GM12864 (cell line): ENCODE results near the gene PDLIM7.

Experiments used
- DNase-seq: peaks from one replicate; pipeline ENCODE4 v3.0.0-alpha.2; 2011; ENCODE audit warnings: low read depth
- H3K4me3 ChIP-seq: 2 replicates; pipeline ENCODE4 v1.5.1; 2011; ENCODE audit warnings: mild to moderate bottlenecking, low read depth, low read length, control low read depth
- CTCF ChIP-seq: IDR thresholded peaks from 2 replicates; pipeline ENCODE4 v1.5.1; 2011; ENCODE audit warnings: low read depth, mild to moderate bottlenecking, moderate library complexity, low read length, control low read depth, inconsistent platforms; ENCODE audit errors: missing control alignments

Gene PDLIM7

GRCh38 chr5:177524539-177524900 is 27.1 kb upstream of the PDLIM7 start:
- TF ChIP-seq CTCF, result no peak
- no peak overlapping the region for H3K4me3 ChIP-seq
- DNase-seq, result no peak

GRCh38 chr5:177523711-177524538 is 26.5 kb upstream of the PDLIM7 start:
- H3K4me3 ChIP-seq, result no peak overlapping the region
- no peak for DNase-seq
- no peak for TF ChIP-seq CTCF

- H3K4me3 ChIP-seq, result no peak overlapping the region
- no peak for TF ChIP-seq CTCF
- DNase-seq, result no peak
These were observed 23.6 kb upstream of the PDLIM7 start for GRCh38 chr5:177520916-177521513.

- no peak overlapping the region for H3K4me3 ChIP-seq
- DNase-seq, result no peak
- no peak for TF ChIP-seq CTCF
These were observed 22.9 kb upstream of the PDLIM7 start for GRCh38 chr5:177520271-177520670.

DNA sequence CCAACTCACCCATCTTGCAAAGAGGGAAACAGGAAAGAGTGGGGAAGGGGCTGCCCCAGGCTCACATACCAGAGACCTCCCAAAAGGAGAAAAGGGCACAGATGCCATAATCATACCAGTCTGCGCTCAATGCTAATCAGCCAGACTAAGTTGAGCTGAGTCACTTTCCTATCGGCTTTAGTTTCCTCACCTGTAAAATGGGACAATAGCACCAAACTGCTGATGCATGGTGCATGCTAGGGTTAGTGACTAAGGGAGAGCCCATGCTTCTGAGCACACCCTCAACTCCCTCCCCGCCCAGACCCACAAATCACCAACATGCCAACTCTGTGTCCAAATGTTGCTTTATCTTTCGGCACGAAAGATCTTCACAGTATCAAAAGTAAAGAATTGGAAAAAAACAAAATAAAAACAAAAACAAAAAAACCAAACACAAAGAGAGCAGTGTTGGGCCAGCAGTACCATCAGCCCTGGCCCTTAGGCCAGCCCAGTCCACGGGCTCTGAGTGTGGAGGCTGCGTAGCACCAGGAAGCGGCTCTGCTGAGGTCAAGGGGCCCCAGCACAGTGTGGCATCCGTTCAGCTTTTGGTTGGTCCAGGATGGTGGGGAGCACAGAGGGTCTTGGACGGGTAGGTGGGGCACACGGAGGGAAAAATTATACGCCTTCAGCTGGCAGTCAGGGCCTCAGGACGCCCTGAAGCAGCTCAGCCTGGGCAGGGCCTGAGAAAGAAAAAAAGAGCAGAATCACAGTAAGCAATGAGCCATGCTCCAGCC is 22.2 kb upstream of the PDLIM7 start:
- no peak for TF ChIP-seq CTCF
- DNase-seq, result no peak
- H3K4me3 ChIP-seq, result no peak overlapping the region

- DNase-seq, result peak; percentile 87
- peak within 1 kb of the TSS; percentile 86 for H3K4me3 ChIP-seq
- TF ChIP-seq CTCF, result no peak
These were observed 19.5 kb upstream of the PDLIM7 start, which contains the start of gene DDX41 for GRCh38 chr5:177516601-177517568. DDX41 (minus strand) TSS chr5:177516961; CDS start chr5:177516945, 16 bp downstream.
